GM21825 (cell line): Measurements from ENCODE around the gene WDR17.
"Not testable (repeated sequence)": the region's sequence is repeated elsewhere in the genome, so short reads cannot be mapped to it uniquely, and the experiment has no call there.

ENCODE experiments used
- ATAC-seq: cut with Tn5 transposase; IDR thresholded peaks from one replicate; pipeline ENCODE4 v1.9.1; 2021; ENCODE audit warnings: mild to moderate bottlenecking, moderate library complexity; ENCODE audit not compliant: unreplicated experiment

Gene WDR17

GRCh38 chr4:176189891-176190795, 124.5 kb downstream of the WDR17 start:
- ATAC-seq, result no peak

GRCh38 chr4:176191974-176192373, 126.3 kb downstream of the WDR17 start:
- no peak for ATAC-seq

- no peak for ATAC-seq
Observed at GRCh38 chr4:176193126-176193525, 127.5 kb downstream of the WDR17 start.

- no peak for ATAC-seq
Observed at GRCh38 chr4:176193938-176194337, 128.3 kb downstream of the WDR17 start.

GRCh38 chr4:176195184-176195978, 129.7 kb downstream of the WDR17 start, which contains the start of gene SPATA4:
TSS of gene SPATA4 (minus strand) at chr4:176195585. CDS start at chr4:176195562, 23 bp downstream.
- ATAC-seq, result peak; percentile 98

- ATAC-seq, result no peak
Observed at GRCh38 chr4:176198316-176198903, 132.8 kb downstream of the WDR17 start.

GRCh38 chr4:176205299-176205698, 139.7 kb downstream of the WDR17 start:
- ATAC-seq, result no peak

GRCh38 chr4:176207839-176208238, 142.2 kb downstream of the WDR17 start:
- no peak for ATAC-seq

- ATAC-seq, result no peak
Observed at GRCh38 chr4:176209535-176209934, 143.9 kb downstream of the WDR17 start.

- no peak for ATAC-seq
Observed at GRCh38 chr4:176210101-176210500, 144.5 kb downstream of the WDR17 start.

GRCh38 chr4:176210579-176211296, 145.1 kb downstream of the WDR17 start:
- no peak for ATAC-seq

GRCh38 chr4:176212351-176212750, 146.7 kb downstream of the WDR17 start:
- ATAC-seq, result not testable (repeated sequence)

GRCh38 chr4:176217510-176217909, 151.9 kb downstream of the WDR17 start:
- ATAC-seq, result no peak

GRCh38 chr4:176222149-176222548, 156.5 kb downstream of the WDR17 start:
- ATAC-seq, result no peak

- ATAC-seq, result no peak
Observed at GRCh38 chr4:176223561-176223960, 157.9 kb downstream of the WDR17 start.

- no peak for ATAC-seq
Observed at GRCh38 chr4:176226736-176227135, 161.1 kb downstream of the WDR17 start.

- no peak for ATAC-seq
Observed at GRCh38 chr4:176229645-176230044, 164.0 kb downstream of the WDR17 start.
